ENCODE measurements around the gene MAMSTR. TPM values are rescaled to one million over a fixed set of nuclear protein-coding genes. Genes with fewer than 3 reads are reported as not detected.

The MAMSTR gene
- total and polyA plus RNA-seq, 8 donors = 0.51 to 2.6 (median 1.1) TPM

DNA sequence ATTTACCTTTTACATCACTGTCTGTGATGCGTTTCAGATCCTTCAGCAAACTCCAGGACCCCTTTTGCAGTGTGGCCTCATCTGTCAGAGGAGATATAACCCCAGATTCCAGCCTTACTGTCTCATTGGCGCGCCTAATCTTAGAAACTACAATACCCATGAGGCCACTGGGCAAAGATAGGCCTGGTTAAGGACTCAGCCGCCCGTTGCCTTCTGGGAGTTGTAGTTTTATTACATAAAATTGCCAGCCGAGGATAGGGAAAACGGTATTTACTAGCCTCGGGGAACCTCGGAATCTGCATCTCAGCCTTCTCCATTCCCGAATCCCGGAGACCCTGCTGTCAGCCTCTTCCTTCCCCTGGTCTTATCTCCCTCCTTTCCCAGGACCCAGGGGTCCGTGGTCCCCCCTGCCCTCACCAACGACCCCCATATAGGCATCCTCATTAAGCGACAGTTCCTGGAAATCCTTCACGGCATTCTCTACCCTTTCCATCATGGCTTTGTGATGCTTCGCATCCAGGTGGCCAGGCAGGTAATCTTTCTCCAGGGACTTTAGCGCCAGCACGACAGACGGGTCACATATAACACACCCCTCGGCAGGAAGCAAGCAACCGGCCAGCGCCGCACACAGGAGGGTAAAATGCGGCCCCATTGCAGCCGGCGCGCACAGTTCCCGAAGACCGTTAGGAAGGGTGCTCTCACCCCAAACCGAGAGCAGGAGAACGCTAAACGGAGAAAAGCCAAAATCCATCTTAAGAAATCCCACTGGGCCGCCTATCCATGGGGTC is 25.9 kb upstream of the MAMSTR start:
- ATAC-seq (peak; percentile 39 to 62 (median 49)), FAIRE-seq (no peak), DNase-seq (peak in 4 of 6 donors; percentile 65 to 69 (median 65))
- Histone ChIP-seq H3K4me3 (no peak overlapping the region), H3K27me3 (no peaks in the 10 kb centered on the region), H3K27ac (no peak overlapping the region), H3K4me1 (peaks cover 0 to 7% (median 5%) of the 10 kb centered on the region in 3 donors), H3K9me3 (no peaks in the 10 kb centered on the region), H3K36me3 (peaks cover 0 to 5% (median 0%) of the 10 kb centered on the region in 3 donors)
- intact Hi-C loops (cut with DNase I) = no loop called here
- TF ChIP-seq, protein P1, sequence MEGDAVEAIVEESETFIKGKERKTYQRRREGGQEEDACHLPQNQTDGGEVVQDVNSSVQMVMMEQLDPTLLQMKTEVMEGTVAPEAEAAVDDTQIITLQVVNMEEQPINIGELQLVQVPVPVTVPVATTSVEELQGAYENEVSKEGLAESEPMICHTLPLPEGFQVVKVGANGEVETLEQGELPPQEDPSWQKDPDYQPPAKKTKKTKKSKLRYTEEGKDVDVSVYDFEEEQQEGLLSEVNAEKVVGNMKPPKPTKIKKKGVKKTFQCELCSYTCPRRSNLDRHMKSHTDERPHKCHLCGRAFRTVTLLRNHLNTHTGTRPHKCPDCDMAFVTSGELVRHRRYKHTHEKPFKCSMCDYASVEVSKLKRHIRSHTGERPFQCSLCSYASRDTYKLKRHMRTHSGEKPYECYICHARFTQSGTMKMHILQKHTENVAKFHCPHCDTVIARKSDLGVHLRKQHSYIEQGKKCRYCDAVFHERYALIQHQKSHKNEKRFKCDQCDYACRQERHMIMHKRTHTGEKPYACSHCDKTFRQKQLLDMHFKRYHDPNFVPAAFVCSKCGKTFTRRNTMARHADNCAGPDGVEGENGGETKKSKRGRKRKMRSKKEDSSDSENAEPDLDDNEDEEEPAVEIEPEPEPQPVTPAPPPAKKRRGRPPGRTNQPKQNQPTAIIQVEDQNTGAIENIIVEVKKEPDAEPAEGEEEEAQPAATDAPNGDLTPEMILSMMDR (IDR thresholded peaks at IDR 0.05) = no peak
- WGBS, 2 donors = 46 to 55% methylated on average over 33 of the region's 33 CpGs

DNA sequence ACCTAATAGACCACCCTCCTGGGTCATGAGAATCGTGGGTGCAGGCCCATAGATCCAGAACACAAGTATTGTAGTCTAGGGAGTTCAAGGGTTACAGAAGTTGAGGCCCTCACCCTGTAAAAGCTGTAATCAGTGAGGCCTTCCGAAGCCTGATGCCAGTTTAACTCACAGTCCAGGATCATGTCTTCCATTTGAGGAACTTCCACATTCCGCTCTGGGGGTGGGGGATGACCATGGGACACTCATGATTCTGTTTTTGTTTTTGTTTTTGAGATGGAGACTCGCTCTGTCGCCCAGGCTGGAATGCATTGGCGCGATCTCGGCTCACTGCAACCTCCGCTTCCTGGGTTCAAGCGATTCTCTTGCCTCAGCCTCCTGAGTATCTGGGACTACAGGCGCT is 22.6 kb upstream of the MAMSTR start:
- FAIRE-seq = no peak
- TF ChIP-seq, protein P1 (IDR thresholded peaks at IDR 0.05) = no peak

GRCh38 chr19:48741129-48741999 is 21.8 kb upstream of the MAMSTR start:
- Histone ChIP-seq H3K4me1 (peaks cover 0 to 10% (median 7%) of the 10 kb centered on the region in 3 donors), H3K4me3 (peak overlapping the region in 2 of 4 donors; percentile 60 to 80), H3K9me3 (no peaks in the 10 kb centered on the region), H3K27me3 (no peaks in the 10 kb centered on the region), H3K27ac (peak overlapping the region; percentile 52 to 92 (median 86)), H3K36me3 (no peaks in the 10 kb centered on the region)
- TF ChIP-seq, protein P1 (IDR thresholded peaks at IDR 0.05) = no peak
- peak in 3 of 4 donors; percentile 2 to 24 (median 12) for ATAC-seq
- 28 to 30% methylated on average over 35 of the region's 35 CpGs for WGBS, 2 donors
- no peak for FAIRE-seq
- intact Hi-C loops (cut with DNase I) = no loop called here
- peak; percentile 71 to 88 (median 78) for DNase-seq

More for the DNA sequence above, 22.6 kb upstream of the MAMSTR start:
- no peak for DNase-seq
- WGBS, 2 donors = 85 to 90% methylated on average over 11 of the region's 11 CpGs
- no peak for ATAC-seq
- intact Hi-C loops (cut with DNase I) = no loop called here
- Histone ChIP-seq H3K4me3 (no peak overlapping the region), H3K4me1 (peaks cover 0 to 10% (median 9%) of the 10 kb centered on the region in 3 donors), H3K27me3 (no peaks in the 10 kb centered on the region), H3K9me3 (no peaks in the 10 kb centered on the region), H3K27ac (peak overlapping the region in 1 of 4 donors; percentile 92), H3K36me3 (no peaks in the 10 kb centered on the region)

- no peaks in the 10 kb centered on the region for H3K27me3 ChIP-seq
Observed at GRCh38 chr19:48740164-48740972, 20.8 kb upstream of the MAMSTR start, which contains the start of gene RASIP1. RASIP1 (minus strand) TSS chr19:48740610; CDS start chr19:48740282, 328 bp downstream.

More at GRCh38 chr19:48740164-48740972, 20.8 kb upstream of the MAMSTR start, which contains the start of gene RASIP1:
- intact Hi-C loops (cut with DNase I) = no loop called here
- Histone ChIP-seq H3K27ac (peak within 1 kb of the TSS; percentile 81 to 92 (median 90)), H3K9me3 (no peaks in the 10 kb centered on the region), H3K4me1 (peaks cover 0 to 10% (median 7%) of the 10 kb centered on the region in 3 donors), H3K4me3 (peak within 1 kb of the TSS; percentile 35 to 80 (median 60)), H3K36me3 (no peaks in the 10 kb centered on the region)
- ATAC-seq = peak in 1 of 4 donors; percentile 1
- TF ChIP-seq, protein P1 (IDR thresholded peaks at IDR 0.05) = no peak
- WGBS, 2 donors = 32 to 41% methylated on average over 27 of the region's 27 CpGs
- FAIRE-seq = no peak
- peak in 4 of 6 donors; percentile 49 to 67 (median 56) for DNase-seq

All from pancreas (tissue), 10 donors.